H1 (cell line): Measurements from ENCODE around the gene SPOCK2. TPM values are rescaled to one million over a fixed set of nuclear protein-coding genes. Genes with fewer than 3 reads are reported as not detected.

ENCODE experiments used
- ASH2L ChIP-seq: fragments of 200-600, 300-600 bp; sonication (generic); IDR thresholded peaks from one replicate; pipeline ENCODE4 v1.7.1; 2017; ENCODE audit warnings: low read length
- CHD7 ChIP-seq: fragments of 300-600 bp; sonication (generic); IDR thresholded peaks from 2 replicates; pipeline ENCODE4 v1.7.1; 2012; ENCODE audit warnings: low read length, moderate library complexity, mild to moderate bottlenecking, inconsistent platforms; ENCODE audit not compliant: insufficient replicate concordance
- FOSL1 ChIP-seq: IDR thresholded peaks from 2 replicates; pipeline ENCODE4 v1.6.1; 2011; ENCODE audit warnings: mild to moderate bottlenecking, low read depth, low read length, moderate library complexity; ENCODE audit not compliant: insufficient read depth
- GTF2F1 ChIP-seq: IDR thresholded peaks from 2 replicates; pipeline ENCODE4 v1.6.1; 2012; ENCODE audit warnings: low read depth, low read length, improper control_type of control experiment, borderline replicate concordance
- RNF2 ChIP-seq: fragments of 200-900, 300-1000 bp; sonication (generic); IDR thresholded peaks from 2 replicates; pipeline ENCODE4 v1.7.1; 2016; ENCODE audit warnings: borderline replicate concordance, low read depth, mild to moderate bottlenecking, antibody characterized with exemption, low read length; ENCODE audit not compliant: poor library complexity, severe bottlenecking; ENCODE audit errors: missing control alignments
- polyA plus RNA-seq, 7 experiments: library from polyadenylated mRNA; depleted of rRNA in 3 of 7; stranded (reverse) in 5 of 7; unstranded in 2 of 7; fragments of >200 nt in 5 of 7; fragments of 200-250 nt in 2 of 7; gene quantifications; 1 replicate in 5 of 7; 2 replicates in 1 of 7; 4 replicates in 1 of 7; pipeline versions ENCODE4 v1.2.1 to v1.2.3, GENCODE V29; 2011 to 2013; ENCODE audit warnings: missing spikeins in 2 of 7, mixed read lengths in 2 of 7
- total RNA-seq: library from RNA; stranded (reverse); fragmentation: NEBNext Ultra II Directional; extraction: Animal tissue kit (Norgen Biotek cat#: 25700); gene quantifications from 2 replicates; pipeline ENCODE4 v1.2.1, GENCODE V29; 2021

The SPOCK2 gene
- total and polyA plus RNA-seq, 2 of the 8 experiments (the other 6 are each of a cell fraction or from before 2014, with no cell fraction given) = 1.5 to 1.9 TPM

- TF ChIP-seq CHD7 (no peak), FOSL1 (no peak), RNF2 (no peak), ASH2L (no peak), GTF2F1 (no peak)
Observed at GRCh38 chr10:72009051-72009424, 79.3 kb downstream of the SPOCK2 start (continued).
